H9 (cell line): ENCODE data around the gene ZAP70. TPM values are rescaled to one million over a fixed set of nuclear protein-coding genes. Genes with fewer than 3 reads are reported as not detected.

Source experiments
- DNase-seq: peaks from one replicate; pipeline ENCODE4 v3.0.0-alpha.2; 2017
- H2AFZ ChIP-seq: one replicate; pipeline ENCODE4 v1.6.1; 2013; ENCODE audit warnings: mild to moderate bottlenecking, low read length, control low read depth, moderate library complexity
- H2AK5ac ChIP-seq: 2 replicates; pipeline ENCODE4 v1.6.1; 2013; ENCODE audit warnings: low read length, control low read depth, mixed read lengths; ENCODE audit not compliant: insufficient read length
- H2BK120ac ChIP-seq: one replicate; pipeline ENCODE4 v1.6.1; 2013; ENCODE audit warnings: low read depth, mild to moderate bottlenecking, low read length, control low read depth, inconsistent platforms; ENCODE audit not compliant: poor library complexity, severe bottlenecking
- H2BK12ac ChIP-seq: 2 replicates; pipeline ENCODE4 v1.6.1; 2013; ENCODE audit warnings: low read length, control low read depth, mixed read lengths, low read depth; ENCODE audit not compliant: insufficient read length
- H2BK15ac ChIP-seq: 2 replicates; pipeline ENCODE4 v1.6.1; 2013; ENCODE audit warnings: low read depth, low read length, control low read depth
- H2BK20ac ChIP-seq: one replicate; pipeline ENCODE4 v1.6.1; 2013; ENCODE audit warnings: low read depth, mild to moderate bottlenecking, low read length, control low read depth, inconsistent platforms; ENCODE audit not compliant: poor library complexity, severe bottlenecking
- H2BK5ac ChIP-seq: 2 replicates; pipeline ENCODE4 v1.6.1; 2013; ENCODE audit warnings: low read length, control low read depth, mixed read lengths; ENCODE audit not compliant: insufficient read length
- H3K14ac ChIP-seq: 2 replicates; pipeline ENCODE4 v1.6.1; 2013; ENCODE audit warnings: low read length, control low read depth; ENCODE audit not compliant: insufficient read depth
- H3K18ac ChIP-seq: 2 replicates; pipeline ENCODE4 v1.6.1; 2013; ENCODE audit warnings: low read depth, mild to moderate bottlenecking, mixed read lengths, low read length, control low read depth; ENCODE audit not compliant: insufficient read length
- H3K23ac ChIP-seq: 2 replicates; pipeline ENCODE4 v1.6.1; 2013; ENCODE audit warnings: low read length, control low read depth, mixed read lengths, low read depth; ENCODE audit not compliant: insufficient read length
- H3K23me2 ChIP-seq: 2 replicates; pipeline ENCODE4 v1.6.1; 2013; ENCODE audit warnings: low read depth, mild to moderate bottlenecking, mixed read lengths, low read length, control low read depth; ENCODE audit not compliant: insufficient read length, poor library complexity, severe bottlenecking
- H3K27ac ChIP-seq: 2 replicates; pipeline ENCODE4 v1.5.1; 2013; ENCODE audit warnings: low read length, control low read depth, mixed read lengths, low read depth; ENCODE audit not compliant: insufficient read length
- H3K27me3 ChIP-seq: 2 replicates; pipeline ENCODE4 v1.6.1; 2013; ENCODE audit warnings: low read length, control low read depth, inconsistent platforms; ENCODE audit not compliant: insufficient read depth
- H3K4ac ChIP-seq: 2 replicates; pipeline ENCODE4 v1.6.1; 2013; ENCODE audit warnings: low read depth, mild to moderate bottlenecking, control low read depth, inconsistent platforms, low read length, moderate library complexity
- H3K4me1 ChIP-seq: 2 replicates; pipeline ENCODE4 v1.6.1; 2013; ENCODE audit warnings: low read length, control low read depth, inconsistent platforms; ENCODE audit not compliant: insufficient read depth
- H3K4me2 ChIP-seq: 2 replicates; pipeline ENCODE4 v1.6.1; 2013; ENCODE audit warnings: low read length, control low read depth, mixed read lengths; ENCODE audit not compliant: insufficient read length, insufficient read depth
- H3K56ac ChIP-seq: 2 replicates; pipeline ENCODE4 v1.6.1; 2013; ENCODE audit warnings: low read depth, mild to moderate bottlenecking, mixed read lengths, low read length, control low read depth; ENCODE audit not compliant: insufficient read length
- H3K79me1 ChIP-seq: 2 replicates; pipeline ENCODE4 v1.6.1; 2013; ENCODE audit warnings: low read depth, mild to moderate bottlenecking, moderate library complexity, low read length, control low read depth, inconsistent platforms; ENCODE audit not compliant: insufficient read depth, poor library complexity, severe bottlenecking
- H3K79me2 ChIP-seq: 2 replicates; pipeline ENCODE4 v1.6.1; 2013; ENCODE audit warnings: low read length, control low read depth, inconsistent platforms; ENCODE audit not compliant: insufficient read depth
- H3K9ac ChIP-seq: 2 replicates; pipeline ENCODE4 v1.6.1; 2013; ENCODE audit warnings: low read length, control low read depth, mixed read lengths; ENCODE audit not compliant: insufficient read length; ENCODE audit errors: extremely low read depth
- H3K9me3 ChIP-seq: one replicate; pipeline ENCODE4 v1.6.1; 2013; ENCODE audit warnings: low read depth, low read length, inconsistent platforms; ENCODE audit not compliant: control insufficient read depth
- H3T11ph ChIP-seq: one replicate; pipeline ENCODE4 v1.6.1; 2013; ENCODE audit warnings: mild to moderate bottlenecking, low read length, control low read depth, inconsistent platforms
- H4K20me1 ChIP-seq: one replicate; pipeline ENCODE4 v1.6.1; 2013; ENCODE audit not compliant: control insufficient read depth, insufficient read length, insufficient read depth
- H4K5ac ChIP-seq: 2 replicates; pipeline ENCODE4 v1.6.1; 2013; ENCODE audit warnings: low read depth, mild to moderate bottlenecking, mixed read lengths, low read length, control low read depth; ENCODE audit not compliant: insufficient read length
- H4K8ac ChIP-seq: replicated peaks from 2 replicates; pipeline ENCODE4 v1.6.1; 2013; ENCODE audit warnings: low read length, control low read depth, mixed read lengths, low read depth; ENCODE audit not compliant: insufficient read length
- H4K91ac ChIP-seq: 2 replicates; pipeline ENCODE4 v1.6.1; 2013; ENCODE audit warnings: low read depth, mild to moderate bottlenecking, moderate library complexity, mixed read lengths, low read length, control low read depth; ENCODE audit not compliant: insufficient read length
- H3K27ac Mint-ChIP-seq, 3 experiments: 2 replicates in 2 of 3; 3 replicates in 1 of 3; pipeline ENCODE4 v1.8.0; 2020 to 2021; ENCODE audit warnings: mixed read lengths in 3 of 3, mild to moderate bottlenecking in 1 of 3, moderate library complexity in 1 of 3
- H3K27me3 Mint-ChIP-seq: 2 replicates; pipeline ENCODE4 v1.8.0; 2021; ENCODE audit warnings: low read depth, mild to moderate bottlenecking, moderate library complexity, mixed read lengths
- H3K36me3 Mint-ChIP-seq, 3 experiments: 2 replicates in 2 of 3; 3 replicates in 1 of 3; pipeline ENCODE4 v1.8.0; 2020 to 2021; ENCODE audit warnings: low read depth in 3 of 3, mixed read lengths in 3 of 3; ENCODE audit not compliant: insufficient read depth in 1 of 3
- H3K4me1 Mint-ChIP-seq, 2 experiments: 2 replicates each; pipeline ENCODE4 v1.8.0; 2020; ENCODE audit warnings: mixed read lengths in 2 of 2
- H3K4me3 Mint-ChIP-seq, 2 experiments: 2 replicates in 1 of 2; 3 replicates in 1 of 2; pipeline ENCODE4 v1.8.0; 2020 to 2021; ENCODE audit warnings: mild to moderate bottlenecking in 2 of 2, mixed read lengths in 2 of 2, moderate library complexity in 1 of 2
- H3K9me3 Mint-ChIP-seq, 2 experiments: 2 replicates in 1 of 2; 3 replicates in 1 of 2; pipeline ENCODE4 v1.8.0; 2020; ENCODE audit warnings: mild to moderate bottlenecking in 2 of 2, mixed read lengths in 2 of 2, moderate library complexity in 1 of 2
- CTCF ChIP-seq: fragments of 200-600 bp; sonication (generic); conservative IDR thresholded peaks from 3 replicates; pipeline ENCODE4 v1.8.0; 2021; ENCODE audit warnings: antibody characterized with exemption, mild to moderate bottlenecking
- WGBS: extraction: QIAGEN DNeasy Blood & Tissue Kit; methylation state at CpG from one replicate; pipeline ENCODE4 v1.1.7; 2013; ENCODE audit warnings: missing lambda C conversion rate, low lambda C conversion rate, mixed read lengths; ENCODE audit not compliant: insufficient read length; ENCODE audit errors: extremely low coverage; 5-methylcytosine and 5-hydroxymethylcytosine counted together
- total RNA-seq: library from RNA; stranded (reverse); gene quantifications from 2 replicates; pipeline ENCODE4 v1.2.1, GENCODE V29; 2021

Gene ZAP70
- total RNA-seq, 1 experiment from 2014 or later = 0.24 TPM

GRCh38 chr2:97722227-97722626 lies 8.9 kb downstream of the ZAP70 start:
- no peaks in the 10 kb centered on the region for H3K79me2 ChIP-seq
- no peak overlapping the region for H2BK20ac ChIP-seq
- no peak overlapping the region for H3K4ac ChIP-seq
- H4K5ac ChIP-seq = no peak overlapping the region
- no peak overlapping the region for H2BK120ac ChIP-seq
- H3K14ac ChIP-seq = no peak overlapping the region
- no peak overlapping the region for H3K4me3 Mint-ChIP-seq
- H3K9me3 ChIP-seq = no peaks in the 10 kb centered on the region
- no peak overlapping the region for H2AFZ ChIP-seq
- WGBS = no CpG with 5 or more reads among the region's 6 CpGs
- no peak overlapping the region for H3K4me2 ChIP-seq
- no peak overlapping the region for H4K8ac ChIP-seq
- peaks cover 16 to 21% of the 10 kb centered on the region in 2 experiments for H3K4me1 Mint-ChIP-seq
- no peak overlapping the region for H3K27ac ChIP-seq
- H2BK5ac ChIP-seq = no peak overlapping the region
- no peak overlapping the region for H2BK12ac ChIP-seq
- H2AK5ac ChIP-seq = no peak overlapping the region
- no peak overlapping the region for H4K91ac ChIP-seq
- H3K23me2 ChIP-seq = no peaks in the 10 kb centered on the region
- H3K56ac ChIP-seq = no peak overlapping the region
- H3K27ac Mint-ChIP-seq = no peak overlapping the region
- H3T11ph ChIP-seq = no peak overlapping the region
- no peak overlapping the region for H3K18ac ChIP-seq
- no peak overlapping the region for H3K23ac ChIP-seq
- no peaks in the 10 kb centered on the region for H4K20me1 ChIP-seq
- peaks cover 3% of the 10 kb centered on the region for H3K27me3 Mint-ChIP-seq
- H3K27me3 ChIP-seq = no peaks in the 10 kb centered on the region
- H3K9ac ChIP-seq = no peak overlapping the region
- TF ChIP-seq CTCF = no peak
- no peak for DNase-seq
- H3K9me3 Mint-ChIP-seq = no peaks in the 10 kb centered on the region; a peak in 2 of 5 replicates
- no peaks in the 10 kb centered on the region; a peak in 2 of 7 replicates for H3K36me3 Mint-ChIP-seq
- no peaks in the 10 kb centered on the region for H3K79me1 ChIP-seq
- H2BK15ac ChIP-seq = no peak overlapping the region
- peaks cover 6% of the 10 kb centered on the region for H3K4me1 ChIP-seq
